HL-60 (cell line): ENCODE measurements around the gene GALNT1.

ENCODE experiments used
- DNase-seq, 2 experiments: peaks; one replicate each; pipeline ENCODE4 v3.0.0-alpha.2; 2010 to 2020; ENCODE audit warnings: low read depth in 1 of 2, low spot score in 1 of 2
- H3K27ac ChIP-seq: fragments of 250-450 bp; sonication (Bioruptor Pico); replicated peaks from 2 replicates; pipeline ENCODE4 v1.5.1; 2020; ENCODE audit warnings: mild to moderate bottlenecking, moderate library complexity
- H3K27me3 ChIP-seq: fragments of 250-450 bp; sonication (Bioruptor Pico); 2 replicates; pipeline ENCODE4 v1.5.1; 2021; ENCODE audit warnings: mild to moderate bottlenecking, moderate library complexity; ENCODE audit not compliant: insufficient read depth, poor library complexity, severe bottlenecking
- H3K4me3 ChIP-seq: replicated peaks from 2 replicates; pipeline ENCODE4 v1.5.1; 2011; ENCODE audit warnings: mild to moderate bottlenecking, control low read depth, low read length; ENCODE audit not compliant: insufficient read depth
- GABPA ChIP-seq: IDR thresholded peaks from 2 replicates; pipeline ENCODE4 v1.6.1; 2012; ENCODE audit warnings: low read depth
- POLR2AphosphoS5 ChIP-seq: IDR thresholded peaks from 2 replicates; pipeline ENCODE4 v1.6.1; 2012; ENCODE audit warnings: low read depth
- SPI1 ChIP-seq: IDR thresholded peaks from 2 replicates; pipeline ENCODE4 v1.6.1; 2012; ENCODE audit warnings: low read depth, mild to moderate bottlenecking, borderline replicate concordance
- TF ChIP-seq, protein P1 (sequence below): IDR thresholded peaks from 2 replicates; pipeline ENCODE4 v1.6.1; 2012; ENCODE audit warnings: low read depth; ENCODE audit not compliant: insufficient replicate concordance
- TF ChIP-seq, protein P2 (sequence below): IDR thresholded peaks from one replicate; pipeline ENCODE4 v1.5.1; 2011; ENCODE audit warnings: low read length, control low read depth, inconsistent platforms; ENCODE audit not compliant: insufficient read depth

The GALNT1 gene

GRCh38 chr18:35733408-35733807, 151.9 kb downstream of the GALNT1 start:
- TF ChIP-seq SPI1 (no peak), POLR2AphosphoS5 (no peak), GABPA (no peak)
- TF ChIP-seq, protein P1, sequence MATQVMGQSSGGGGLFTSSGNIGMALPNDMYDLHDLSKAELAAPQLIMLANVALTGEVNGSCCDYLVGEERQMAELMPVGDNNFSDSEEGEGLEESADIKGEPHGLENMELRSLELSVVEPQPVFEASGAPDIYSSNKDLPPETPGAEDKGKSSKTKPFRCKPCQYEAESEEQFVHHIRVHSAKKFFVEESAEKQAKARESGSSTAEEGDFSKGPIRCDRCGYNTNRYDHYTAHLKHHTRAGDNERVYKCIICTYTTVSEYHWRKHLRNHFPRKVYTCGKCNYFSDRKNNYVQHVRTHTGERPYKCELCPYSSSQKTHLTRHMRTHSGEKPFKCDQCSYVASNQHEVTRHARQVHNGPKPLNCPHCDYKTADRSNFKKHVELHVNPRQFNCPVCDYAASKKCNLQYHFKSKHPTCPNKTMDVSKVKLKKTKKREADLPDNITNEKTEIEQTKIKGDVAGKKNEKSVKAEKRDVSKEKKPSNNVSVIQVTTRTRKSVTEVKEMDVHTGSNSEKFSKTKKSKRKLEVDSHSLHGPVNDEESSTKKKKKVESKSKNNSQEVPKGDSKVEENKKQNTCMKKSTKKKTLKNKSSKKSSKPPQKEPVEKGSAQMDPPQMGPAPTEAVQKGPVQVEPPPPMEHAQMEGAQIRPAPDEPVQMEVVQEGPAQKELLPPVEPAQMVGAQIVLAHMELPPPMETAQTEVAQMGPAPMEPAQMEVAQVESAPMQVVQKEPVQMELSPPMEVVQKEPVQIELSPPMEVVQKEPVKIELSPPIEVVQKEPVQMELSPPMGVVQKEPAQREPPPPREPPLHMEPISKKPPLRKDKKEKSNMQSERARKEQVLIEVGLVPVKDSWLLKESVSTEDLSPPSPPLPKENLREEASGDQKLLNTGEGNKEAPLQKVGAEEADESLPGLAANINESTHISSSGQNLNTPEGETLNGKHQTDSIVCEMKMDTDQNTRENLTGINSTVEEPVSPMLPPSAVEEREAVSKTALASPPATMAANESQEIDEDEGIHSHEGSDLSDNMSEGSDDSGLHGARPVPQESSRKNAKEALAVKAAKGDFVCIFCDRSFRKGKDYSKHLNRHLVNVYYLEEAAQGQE: no peak
- TF ChIP-seq, protein P2, sequence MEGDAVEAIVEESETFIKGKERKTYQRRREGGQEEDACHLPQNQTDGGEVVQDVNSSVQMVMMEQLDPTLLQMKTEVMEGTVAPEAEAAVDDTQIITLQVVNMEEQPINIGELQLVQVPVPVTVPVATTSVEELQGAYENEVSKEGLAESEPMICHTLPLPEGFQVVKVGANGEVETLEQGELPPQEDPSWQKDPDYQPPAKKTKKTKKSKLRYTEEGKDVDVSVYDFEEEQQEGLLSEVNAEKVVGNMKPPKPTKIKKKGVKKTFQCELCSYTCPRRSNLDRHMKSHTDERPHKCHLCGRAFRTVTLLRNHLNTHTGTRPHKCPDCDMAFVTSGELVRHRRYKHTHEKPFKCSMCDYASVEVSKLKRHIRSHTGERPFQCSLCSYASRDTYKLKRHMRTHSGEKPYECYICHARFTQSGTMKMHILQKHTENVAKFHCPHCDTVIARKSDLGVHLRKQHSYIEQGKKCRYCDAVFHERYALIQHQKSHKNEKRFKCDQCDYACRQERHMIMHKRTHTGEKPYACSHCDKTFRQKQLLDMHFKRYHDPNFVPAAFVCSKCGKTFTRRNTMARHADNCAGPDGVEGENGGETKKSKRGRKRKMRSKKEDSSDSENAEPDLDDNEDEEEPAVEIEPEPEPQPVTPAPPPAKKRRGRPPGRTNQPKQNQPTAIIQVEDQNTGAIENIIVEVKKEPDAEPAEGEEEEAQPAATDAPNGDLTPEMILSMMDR: no peak
- no peaks in the 10 kb centered on the region for H3K27me3 ChIP-seq
- H3K27ac ChIP-seq: no peak overlapping the region
- DNase-seq: no peak
- H3K4me3 ChIP-seq: no peak overlapping the region

- Histone ChIP-seq H3K4me3 (no peak overlapping the region), H3K27ac (no peak overlapping the region), H3K27me3 (peaks cover under 1% of the 10 kb centered on the region)
- no peak for DNase-seq
- TF ChIP-seq, protein P2: no peak
- TF ChIP-seq SPI1 (no peak), POLR2AphosphoS5 (no peak), GABPA (no peak)
- TF ChIP-seq, protein P1: no peak
Measured at GRCh38 chr18:35736696-35737095, 155.2 kb downstream of the GALNT1 start.

DNA sequence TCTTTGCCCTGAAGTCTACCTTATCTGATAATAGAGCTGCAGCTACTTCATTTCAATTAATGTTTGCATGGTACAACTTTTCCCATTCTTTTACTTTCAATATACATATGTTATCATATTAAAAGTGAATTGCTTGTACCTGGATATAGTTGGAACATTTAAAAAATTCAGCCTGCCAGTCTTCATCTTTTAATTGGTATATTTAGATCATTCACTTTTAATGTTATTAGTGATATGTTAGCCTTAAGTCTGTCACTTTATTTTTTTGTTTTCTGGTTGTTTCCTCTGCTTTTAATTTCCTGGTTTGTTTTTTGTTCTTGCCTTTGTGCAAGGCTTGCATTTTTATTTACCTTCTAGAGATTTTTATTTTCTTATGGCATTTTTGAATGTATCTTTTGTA, 158.2 kb downstream of the GALNT1 start:
- no peak overlapping the region for H3K27ac ChIP-seq
- no peak for DNase-seq
- peaks cover 2% of the 10 kb centered on the region for H3K27me3 ChIP-seq
- H3K4me3 ChIP-seq: no peak overlapping the region
- TF ChIP-seq, protein P2: no peak
- TF ChIP-seq GABPA (no peak), POLR2AphosphoS5 (no peak), SPI1 (no peak)
- TF ChIP-seq, protein P1: no peak
